ENCODE results near the gene OR5D18. TPM values are rescaled to one million over a fixed set of nuclear protein-coding genes. Genes with fewer than 3 reads are reported as not detected.

Gene OR5D18
- total RNA-seq, 2 donors from 2014 or later = not detected

Other genes with a start within 250 kb of the OR5D18 start
- gene OR4C16, start 247.5 kb upstream of the OR5D18 start, total RNA-seq = not detected
- gene OR4C11, start 212.0 kb upstream of the OR5D18 start, total RNA-seq = not detected
- gene OR4P4, start 184.5 kb upstream of the OR5D18 start, total RNA-seq = not detected
- gene OR4S2, start 171.3 kb upstream of the OR5D18 start, total RNA-seq = not detected
- not detected for gene OR4C6, start 157.4 kb upstream of the OR5D18 start, total RNA-seq
- not detected for gene OR5D13, start 46.2 kb upstream of the OR5D18 start, total RNA-seq
- not detected for gene OR5D14, start 24.1 kb upstream of the OR5D18 start, total RNA-seq
- not detected for gene OR5L1, start 8.3 kb upstream of the OR5D18 start, total RNA-seq
- not detected for gene OR5L2, start 7.6 kb downstream of the OR5D18 start, total RNA-seq
- gene OR5D16, start 19.1 kb downstream of the OR5D18 start, total RNA-seq = not detected
- under 1 TPM in 1 of 2 donors, not detected in 1; 0.17 TPM for gene TRIM51, start 63.7 kb downstream of the OR5D18 start, total RNA-seq
- gene OR5W2, start 95.0 kb downstream of the OR5D18 start, total RNA-seq = not detected
- not detected for gene OR5I1, start 116.8 kb downstream of the OR5D18 start, total RNA-seq
- gene OR10AG1, start 150.3 kb downstream of the OR5D18 start, total RNA-seq = not detected
- not detected for gene OR5F1, start 175.0 kb downstream of the OR5D18 start, total RNA-seq
- gene OR5AS1, start 208.0 kb downstream of the OR5D18 start, total RNA-seq = not detected